Stimulated activated CD8-positive, alpha-beta memory T cell treated with anti-CD3 and anti-CD28 coated beads, Interleukin-12 subunit alpha, Interleukin-12 subunit beta, amount 100 ng/mL, for 24 hours (primary cell): ENCODE results near the gene IFI44.

Experiments used
- DNase-seq: peaks from one replicate; pipeline ENCODE4 v3.0.0-alpha.2; 2020; ENCODE audit errors: extremely low read depth

Gene IFI44

DNA sequence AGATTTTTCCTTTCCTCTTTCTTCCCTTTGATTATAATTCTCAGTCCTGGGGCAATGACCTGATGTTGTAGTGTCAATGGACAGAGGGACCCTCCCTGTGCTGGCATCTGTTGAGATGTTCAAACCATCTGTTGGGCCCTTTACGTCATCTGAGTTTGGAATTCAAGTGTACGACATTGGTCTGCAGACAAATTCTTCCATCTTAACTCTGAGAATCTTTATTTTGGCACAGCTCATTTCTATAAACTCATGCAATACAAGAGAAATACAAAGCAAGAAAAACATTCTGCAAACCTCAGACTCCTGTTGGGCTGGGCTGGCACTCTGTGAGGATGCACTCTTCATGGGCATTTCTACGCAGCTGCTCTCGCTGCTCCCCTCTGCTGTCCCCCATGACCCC is 54.2 kb downstream of the IFI44 start:
- DNase-seq: no peak

DNA sequence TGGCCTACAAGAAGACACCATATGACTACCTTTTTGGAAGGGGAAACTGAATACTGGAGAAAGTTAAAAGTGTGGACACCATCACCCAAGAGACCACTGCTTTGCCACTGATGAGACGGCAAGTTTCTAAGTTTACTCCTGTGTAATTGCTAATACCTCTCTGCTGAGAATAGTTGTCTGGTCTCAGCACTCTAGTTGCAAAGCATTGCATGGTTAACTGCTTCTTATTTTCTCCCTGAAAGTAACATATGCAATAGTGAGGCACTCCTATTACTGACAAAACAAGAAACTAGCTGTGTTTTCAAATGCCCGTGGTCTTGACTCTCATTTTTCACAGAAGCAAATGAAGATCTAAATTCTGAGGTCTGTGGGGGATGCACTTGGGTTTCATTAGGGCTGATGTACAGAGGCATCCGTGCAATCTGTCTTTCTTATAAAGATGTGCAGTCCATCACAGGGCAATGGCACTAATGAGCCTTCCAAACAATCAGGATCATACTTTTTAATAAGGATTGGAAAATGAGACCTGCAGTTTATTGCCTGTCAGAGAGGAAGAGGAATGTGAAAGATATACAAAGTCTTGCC is 62.9 kb downstream of the IFI44 start:
- DNase-seq: no peak

DNA sequence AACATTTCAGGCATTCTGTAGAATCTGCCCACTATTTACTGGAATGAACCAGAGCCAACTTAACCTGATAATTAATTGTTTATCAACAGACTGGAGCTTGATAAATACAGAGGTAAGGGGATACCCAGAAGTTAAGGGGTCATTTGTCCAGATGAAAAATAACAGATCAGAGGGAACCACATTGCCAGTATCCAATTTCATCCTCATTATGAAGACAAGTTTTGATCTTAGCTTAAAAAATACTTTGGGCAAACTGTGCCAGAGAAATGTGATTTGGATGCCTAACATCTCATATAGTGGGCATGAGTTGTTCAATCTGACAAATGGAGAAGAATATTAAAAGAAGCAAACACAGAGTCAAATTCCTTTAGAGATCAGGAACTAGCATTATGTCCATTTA is 63.7 kb downstream of the IFI44 start:
- no peak for DNase-seq
